ENCODE measurements around the gene EXOSC2.

EXOSC2 gene

GRCh38 chr9:130751631-130752355, 58.2 kb downstream of the EXOSC2 start:
- Histone ChIP-seq H3K4me1 (ENCODE audit: control insufficient read depth, insufficient read depth, low read length, unreplicated experiment) (peaks cover 16% of the 10 kb centered on the region), H2AFZ (ENCODE audit: low read length, unreplicated experiment) (no peak overlapping the region), H3K79me2 (ENCODE audit: control insufficient read depth, insufficient read depth, low read length, unreplicated experiment) (peaks cover 49% of the 10 kb centered on the region), H3K27me3 (ENCODE audit: insufficient read depth, low read length) (no peaks in the 10 kb centered on the region), H3K27ac (ENCODE audit: low read depth, low read length) (no peak overlapping the region), H3K36me3 (ENCODE audit: insufficient read depth, low read length) (no peaks in the 10 kb centered on the region), H3K4me3 (ENCODE audit: low read depth, low read length) (no peak overlapping the region)
